ENCODE results near the gene RASSF3.

The RASSF3 gene

GRCh38 chr12:64600164-64600561 is 10.1 kb upstream of the RASSF3 start:
- H3K27me3 Mint-ChIP-seq (ENCODE audit: low read depth, poor library complexity) = peaks cover 3% of the 10 kb centered on the region
- no peak for DNase-seq
- no peaks in the 10 kb centered on the region for H3K36me3 Mint-ChIP-seq (ENCODE audit: low read depth)
- TF ChIP-seq CTCF (IDR thresholded peaks at IDR 0.05) = no peak
- H3K4me3 Mint-ChIP-seq = no peak overlapping the region
- peaks cover 34% of the 10 kb centered on the region for H3K4me1 Mint-ChIP-seq
- no peak overlapping the region for H3K27ac Mint-ChIP-seq
- H3K9me3 Mint-ChIP-seq = peaks cover 3% of the 10 kb centered on the region

DNA sequence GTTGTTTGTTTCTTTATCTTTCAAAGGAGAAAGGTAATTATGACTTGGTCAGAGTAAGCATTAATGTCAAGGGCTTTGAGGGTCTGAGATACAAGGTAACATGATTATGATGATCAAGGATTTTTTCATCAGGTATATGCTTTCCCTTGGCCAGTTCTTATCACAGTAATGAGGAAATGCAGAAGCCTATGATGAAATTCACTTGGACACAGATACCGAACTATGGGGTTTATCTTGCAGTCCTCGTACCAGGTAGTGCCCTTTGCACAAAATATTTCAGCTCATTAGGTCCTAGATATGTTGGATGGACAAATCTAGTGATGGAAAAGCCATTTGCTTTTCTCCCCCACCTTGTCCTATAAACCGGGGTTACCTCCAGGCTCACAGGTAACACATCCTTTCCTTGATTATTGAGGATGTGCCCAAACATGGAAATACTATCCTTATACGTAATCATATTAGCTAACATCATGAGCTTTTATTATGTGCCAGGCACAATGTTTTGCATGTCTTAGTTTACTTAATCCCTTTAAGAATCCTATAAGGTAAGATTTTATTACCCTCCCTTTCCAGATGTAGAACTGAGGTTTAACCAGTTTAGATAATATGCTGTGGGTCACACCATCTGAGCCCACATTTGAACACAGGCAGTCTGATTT is 7.0 kb upstream of the RASSF3 start:
- Mint-ChIP-seq H3K4me1 (peaks cover 11% of the 10 kb centered on the region), H3K27me3 (ENCODE audit: low read depth, poor library complexity) (peaks cover 3% of the 10 kb centered on the region), H3K36me3 (ENCODE audit: low read depth) (no peaks in the 10 kb centered on the region), H3K9me3 (no peaks in the 10 kb centered on the region), H3K4me3 (no peak overlapping the region), H3K27ac (no peak overlapping the region)
- no peak for DNase-seq
- no peak for TF ChIP-seq CTCF (IDR thresholded peaks at IDR 0.05)

DNA sequence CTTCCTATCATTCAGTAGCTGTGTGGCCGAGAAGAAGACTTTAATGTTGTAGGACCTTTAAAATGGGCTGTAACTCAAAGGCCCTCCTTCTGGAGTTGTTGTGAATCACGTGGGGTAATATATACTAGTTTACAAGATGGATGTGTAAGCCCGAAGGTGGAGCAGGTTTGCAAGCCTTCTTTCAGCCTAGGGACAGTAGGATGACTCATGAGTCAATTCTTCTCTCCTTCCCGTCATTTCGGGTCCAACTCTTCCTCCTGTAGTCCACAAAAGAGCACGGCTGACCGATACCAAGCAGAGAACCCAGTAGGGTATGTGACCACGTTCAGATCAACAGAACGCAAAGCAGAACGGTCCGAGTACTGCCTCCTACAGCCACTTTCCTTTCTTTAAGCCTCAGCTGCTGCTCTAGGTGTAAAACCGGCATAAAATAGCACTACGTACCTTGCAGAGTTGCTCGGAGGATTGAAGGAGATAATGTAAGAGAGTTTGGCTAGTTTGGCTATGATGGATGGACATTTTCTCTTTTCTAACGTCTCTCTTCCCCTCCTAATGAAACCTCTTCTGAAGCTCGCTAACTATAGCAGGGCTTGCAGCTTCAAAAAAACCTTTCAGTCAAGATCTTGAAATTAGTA is 1.3 kb upstream of the RASSF3 start:
- peak; percentile 22 for DNase-seq
- peaks cover 28% of the 10 kb centered on the region for H3K4me1 Mint-ChIP-seq
- H3K27ac Mint-ChIP-seq = peak overlapping the region; percentile 87
- H3K4me3 Mint-ChIP-seq = peak overlapping the region; percentile 95
- peaks cover 12% of the 10 kb centered on the region for H3K36me3 Mint-ChIP-seq (ENCODE audit: low read depth)
- H3K9me3 Mint-ChIP-seq = no peaks in the 10 kb centered on the region
- H3K27me3 Mint-ChIP-seq (ENCODE audit: low read depth, poor library complexity) = no peaks in the 10 kb centered on the region
- TF ChIP-seq CTCF (IDR thresholded peaks at IDR 0.05) = no peak

- H3K27me3 Mint-ChIP-seq (ENCODE audit: low read depth, poor library complexity) = no peaks in the 10 kb centered on the region
- H3K9me3 Mint-ChIP-seq = no peaks in the 10 kb centered on the region
- no peak for DNase-seq
- H3K4me1 Mint-ChIP-seq = peaks cover 28% of the 10 kb centered on the region
- H3K36me3 Mint-ChIP-seq (ENCODE audit: low read depth) = peaks cover 17% of the 10 kb centered on the region
- TF ChIP-seq CTCF (IDR thresholded peaks at IDR 0.05) = no peak
- H3K4me3 Mint-ChIP-seq = peak overlapping the region; percentile 95
- peak overlapping the region; percentile 87 for H3K27ac Mint-ChIP-seq
Measured at GRCh38 chr12:64609536-64610078, 688 bp upstream of the RASSF3 start.

- Mint-ChIP-seq H3K9me3 (no peaks in the 10 kb centered on the region), H3K4me1 (peaks cover 34% of the 10 kb centered on the region), H3K36me3 (ENCODE audit: low read depth) (peaks cover 27% of the 10 kb centered on the region), H3K27ac (peak overlapping the region; percentile 54), H3K27me3 (ENCODE audit: low read depth, poor library complexity) (no peaks in the 10 kb centered on the region), H3K4me3 (peak overlapping the region; percentile 88)
- DNase-seq = peak; percentile 68
- no peak for TF ChIP-seq CTCF (IDR thresholded peaks at IDR 0.05)
Measured at GRCh38 chr12:64610660-64611340, 505 bp downstream of the RASSF3 start.

Data from nephron progenitor cell (in vitro differentiated cells).